Glomerular visceral epithelial cell (primary cell): Measurements from ENCODE around the gene SNAI1.

ENCODE experiments used
- DNase-seq: peaks from one replicate; pipeline ENCODE4 v3.0.0-alpha.2; 2016; ENCODE audit errors: extremely low spot score

Gene SNAI1

GRCh38 chr20:50037123-50037522 lies 54.3 kb downstream of the SNAI1 start:
- no peak for DNase-seq

- DNase-seq, result no peak
Observed at GRCh38 chr20:50037575-50037974, 54.8 kb downstream of the SNAI1 start.

DNA sequence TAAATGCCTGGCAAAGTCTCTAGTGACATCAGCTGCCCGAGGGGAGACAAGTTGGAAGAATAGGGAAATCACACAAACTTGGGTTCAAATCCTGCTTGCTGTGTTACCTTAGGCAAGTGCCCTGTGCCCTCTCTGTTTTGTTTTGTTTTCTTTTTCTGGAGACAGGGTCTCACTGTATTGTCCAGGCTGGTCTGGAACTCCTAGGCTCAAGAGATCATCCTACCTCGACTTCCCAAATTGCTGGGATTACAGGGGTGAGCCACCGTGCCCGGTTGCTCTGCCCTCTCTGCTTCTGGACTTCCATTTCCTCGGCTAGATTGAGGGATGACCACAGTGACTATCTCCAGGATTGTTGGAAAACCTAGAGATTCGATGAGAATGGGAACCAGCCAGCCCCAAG lies 55.4 kb downstream of the SNAI1 start:
- DNase-seq, result no peak
